NCI-H510A (cell line): ENCODE data around the gene PIGN.

Source experiments
- DNase-seq: peaks from one replicate; lab custom pipeline; 2025; lab: John Stamatoyannopoulos, UW

The PIGN gene

GRCh38 chr18:62109676-62110075 lies 77.2 kb downstream of the PIGN start:
- no peak for DNase-seq

GRCh38 chr18:62107881-62108280 lies 79.0 kb downstream of the PIGN start:
- DNase-seq, result no peak

GRCh38 chr18:62106271-62106670 lies 80.6 kb downstream of the PIGN start:
- DNase-seq, result no peak

- DNase-seq, result no peak
Measured at GRCh38 chr18:62105376-62105775, 81.5 kb downstream of the PIGN start.

- no peak for DNase-seq
Measured at GRCh38 chr18:62102221-62102620, 84.6 kb downstream of the PIGN start.

GRCh38 chr18:62101321-62101721 lies 85.5 kb downstream of the PIGN start:
- DNase-seq, result no peak

- no peak for DNase-seq
Measured at GRCh38 chr18:62098960-62099359, 87.9 kb downstream of the PIGN start.

GRCh38 chr18:62097698-62098097 lies 89.2 kb downstream of the PIGN start:
- DNase-seq, result no peak

GRCh38 chr18:62091487-62092120 lies 95.3 kb downstream of the PIGN start:
- no peak for DNase-seq

- DNase-seq, result no peak
Measured at GRCh38 chr18:62089174-62089573, 97.7 kb downstream of the PIGN start.

- no peak for DNase-seq
Measured at GRCh38 chr18:62088156-62088555, 98.7 kb downstream of the PIGN start.

- DNase-seq, result no peak
Measured at GRCh38 chr18:62085756-62086155, 101.1 kb downstream of the PIGN start.

GRCh38 chr18:62081761-62082294 lies 105.0 kb downstream of the PIGN start:
- no peak for DNase-seq

GRCh38 chr18:62081248-62081647 lies 105.6 kb downstream of the PIGN start:
- DNase-seq, result no peak

GRCh38 chr18:62080172-62080900 lies 106.5 kb downstream of the PIGN start:
- DNase-seq, result no peak

- DNase-seq, result no peak
Measured at GRCh38 chr18:62073461-62074281, 113.2 kb downstream of the PIGN start.

GRCh38 chr18:62072370-62072769 lies 114.5 kb downstream of the PIGN start:
- DNase-seq, result no peak

- DNase-seq, result no peak
Measured at GRCh38 chr18:62071071-62071470, 115.8 kb downstream of the PIGN start.

GRCh38 chr18:62070302-62070701 lies 116.6 kb downstream of the PIGN start:
- DNase-seq, result no peak

- DNase-seq, result no peak
Measured at GRCh38 chr18:62069556-62069955, 117.3 kb downstream of the PIGN start.

- DNase-seq, result no peak
Measured at GRCh38 chr18:62066102-62066818, 120.6 kb downstream of the PIGN start.

- DNase-seq, result no peak
Measured at GRCh38 chr18:62064361-62064760, 122.5 kb downstream of the PIGN start.
